Trophoblast cell (in vitro differentiated cells and primary cell): ENCODE results near the gene SHOX. TPM values are rescaled to one million over a fixed set of nuclear protein-coding genes. Genes with fewer than 3 reads are reported as not detected.

Experiments
- DNase-seq, 2 donors: peaks; one replicate each; pipeline ENCODE4 v3.0.0-alpha.2; 2016
- H2AFZ ChIP-seq: 2 replicates; pipeline ENCODE4 v1.6.1; 2013; ENCODE audit warnings: low read length, moderate library complexity, mild to moderate bottlenecking; ENCODE audit not compliant: insufficient read depth, poor library complexity
- H2AK5ac ChIP-seq: 2 replicates; pipeline ENCODE4 v1.6.1; 2013; ENCODE audit warnings: mild to moderate bottlenecking, low read length
- H2BK120ac ChIP-seq: 2 replicates; pipeline ENCODE4 v1.6.1; 2013; ENCODE audit warnings: low read length, mild to moderate bottlenecking, moderate library complexity; ENCODE audit not compliant: insufficient read depth, poor library complexity
- H2BK12ac ChIP-seq: 2 replicates; pipeline ENCODE4 v1.6.1; 2013; ENCODE audit warnings: mild to moderate bottlenecking, low read length, moderate library complexity
- H2BK5ac ChIP-seq: 2 replicates; pipeline ENCODE4 v1.6.1; 2013; ENCODE audit warnings: low read length, low read depth, moderate library complexity, mild to moderate bottlenecking; ENCODE audit not compliant: poor library complexity
- H3K14ac ChIP-seq: 2 replicates; pipeline ENCODE4 v1.6.1; 2013; ENCODE audit warnings: mild to moderate bottlenecking, low read length
- H3K18ac ChIP-seq: 2 replicates; pipeline ENCODE4 v1.6.1; 2013; ENCODE audit warnings: mild to moderate bottlenecking, low read length
- H3K23ac ChIP-seq: 2 replicates; pipeline ENCODE4 v1.6.1; 2013; ENCODE audit warnings: low read length
- H3K27ac ChIP-seq: 2 replicates; pipeline ENCODE4 v1.5.1; 2013; ENCODE audit warnings: low read depth, mild to moderate bottlenecking, inconsistent platforms, low read length, moderate library complexity
- H3K27me3 ChIP-seq: 2 replicates; pipeline ENCODE4 v1.6.1; 2013; ENCODE audit warnings: inconsistent platforms, mild to moderate bottlenecking, low read length, moderate library complexity; ENCODE audit not compliant: insufficient read depth
- H3K36me3 ChIP-seq, 2 experiments: 1 replicate in 1 of 2; 2 replicates in 1 of 2; pipeline ENCODE4 v1.6.1; 2013; ENCODE audit warnings: low read length in 2 of 2, mild to moderate bottlenecking in 2 of 2, moderate library complexity in 1 of 2; ENCODE audit not compliant: insufficient read depth in 2 of 2, control insufficient read depth in 1 of 2
- H3K4ac ChIP-seq: 2 replicates; pipeline ENCODE4 v1.6.1; 2013; ENCODE audit warnings: low read depth, mild to moderate bottlenecking, low read length, moderate library complexity
- H3K4me1 ChIP-seq, 2 experiments: 1 replicate in 1 of 2; 2 replicates in 1 of 2; pipeline ENCODE4 v1.6.1; 2013; ENCODE audit warnings: low read length in 2 of 2, mild to moderate bottlenecking in 2 of 2, moderate library complexity in 1 of 2; ENCODE audit not compliant: insufficient read depth in 2 of 2, control insufficient read depth in 1 of 2
- H3K4me2 ChIP-seq: 2 replicates; pipeline ENCODE4 v1.6.1; 2013; ENCODE audit warnings: inconsistent platforms, mild to moderate bottlenecking, low read length, moderate library complexity
- H3K4me3 ChIP-seq: 2 replicates; pipeline ENCODE4 v1.5.1; 2013; ENCODE audit warnings: mild to moderate bottlenecking, low read depth, low read length, inconsistent platforms
- H3K79me1 ChIP-seq: one replicate; pipeline ENCODE4 v1.6.1; 2013; ENCODE audit warnings: low read length
- H3K79me2 ChIP-seq: 2 replicates; pipeline ENCODE4 v1.6.1; 2013; ENCODE audit warnings: low read length, mild to moderate bottlenecking; ENCODE audit not compliant: control insufficient read depth, insufficient read depth, poor library complexity
- H3K9ac ChIP-seq: 2 replicates; pipeline ENCODE4 v1.6.1; 2013; ENCODE audit warnings: mild to moderate bottlenecking, low read length
- H3K9me3 ChIP-seq: 2 replicates; pipeline ENCODE4 v1.6.1; 2013; ENCODE audit warnings: low read depth, mild to moderate bottlenecking, control low read depth, inconsistent platforms, low read length; ENCODE audit not compliant: insufficient read depth
- H4K12ac ChIP-seq: 2 replicates; pipeline ENCODE4 v1.6.1; 2013; ENCODE audit warnings: low read depth, mild to moderate bottlenecking, low read length, moderate library complexity
- H4K8ac ChIP-seq: 2 replicates; pipeline ENCODE4 v1.6.1; 2013; ENCODE audit warnings: low read depth, mild to moderate bottlenecking, low read length, moderate library complexity
- H4K91ac ChIP-seq: one replicate; pipeline ENCODE4 v1.6.1; 2013; ENCODE audit warnings: low read depth, mild to moderate bottlenecking, low read length, moderate library complexity
- WGBS: extraction: QIAGEN DNeasy Blood & Tissue Kit; methylation state at CpG from one replicate; pipeline ENCODE4 v1.1.7; 2013; ENCODE audit warnings: missing lambda C conversion rate; ENCODE audit not compliant: insufficient read length, insufficient coverage; ENCODE audit errors: extremely low coverage; 5-methylcytosine and 5-hydroxymethylcytosine counted together
- polyA plus RNA-seq: library from polyadenylated mRNA; stranded (reverse); fragments of 200-250 nt; gene quantifications from 2 replicates; pipeline ENCODE4 v1.2.3, GENCODE V29; 2013

Gene SHOX
- polyA plus RNA-seq = 0.01 TPM in 2 replicates

GRCh38 chrX:630612-631496 is at the start of gene SHOX:
SHOX (plus strand) TSS chrX:630791; CDS start chrX:630898, 107 bp downstream.
- no peak within 1 kb of the TSS for H3K4ac ChIP-seq
- H3K14ac ChIP-seq = no peak within 1 kb of the TSS
- no peak within 1 kb of the TSS for H4K91ac ChIP-seq
- peak within 1 kb of the TSS; percentile 33 for H3K4me2 ChIP-seq
- peaks cover 5% of the 10 kb centered on the region for H3K9me3 ChIP-seq
- no peak within 1 kb of the TSS for H3K18ac ChIP-seq
- H2BK12ac ChIP-seq = no peak within 1 kb of the TSS
- peaks cover 78% of the 10 kb centered on the region for H3K27me3 ChIP-seq
- no peak within 1 kb of the TSS for H2AFZ ChIP-seq
- H3K9ac ChIP-seq = no peak within 1 kb of the TSS
- no peak within 1 kb of the TSS for H3K4me3 ChIP-seq
- no peak within 1 kb of the TSS for H3K23ac ChIP-seq
- H3K79me2 ChIP-seq = no peaks in the 10 kb centered on the region
- no peak within 1 kb of the TSS for H2BK120ac ChIP-seq
- no peak within 1 kb of the TSS for H4K12ac ChIP-seq
- H3K27ac ChIP-seq = no peak within 1 kb of the TSS
- WGBS = no CpG with 5 or more reads among the region's 84 CpGs
- H3K4me1 ChIP-seq = no peaks in the 10 kb centered on the region
- H2BK5ac ChIP-seq = no peak within 1 kb of the TSS
- no peaks in the 10 kb centered on the region for H3K79me1 ChIP-seq
- no peak within 1 kb of the TSS for H4K8ac ChIP-seq
- no peak for DNase-seq
- no peaks in the 10 kb centered on the region for H3K36me3 ChIP-seq
- H2AK5ac ChIP-seq = no peak within 1 kb of the TSS

- Histone ChIP-seq H4K91ac (no peak overlapping the region), H2BK5ac (no peak overlapping the region), H4K8ac (no peak overlapping the region), H3K23ac (no peak overlapping the region), H3K27ac (no peak overlapping the region), H3K4ac (no peak overlapping the region), H3K9ac (no peak overlapping the region), H3K4me2 (no peak overlapping the region), H3K79me2 (no peaks in the 10 kb centered on the region), H4K12ac (no peak overlapping the region), H3K36me3 (no peaks in the 10 kb centered on the region), H3K27me3 (no peaks in the 10 kb centered on the region), H2AFZ (no peak overlapping the region), H3K18ac (no peak overlapping the region), H3K4me3 (no peak overlapping the region), H3K79me1 (no peaks in the 10 kb centered on the region), H3K14ac (no peak overlapping the region), H2BK12ac (no peak overlapping the region), H3K4me1 (peaks cover 2 to 3% of the 10 kb centered on the region in 2 experiments), H3K9me3 (no peaks in the 10 kb centered on the region), H2AK5ac (no peak overlapping the region), H2BK120ac (no peak overlapping the region)
- DNase-seq = no peak
- 100% methylated on average over 1 of the region's 1 CpG for WGBS
These were observed 49.5 kb upstream of the SHOX start for GRCh38 chrX:581066-581465.

- H2AFZ ChIP-seq = no peak overlapping the region
- no CpG with 5 or more reads among the region's 7 CpGs for WGBS
- no peak overlapping the region for H4K8ac ChIP-seq
- no peak overlapping the region for H2AK5ac ChIP-seq
- no peak overlapping the region for H2BK12ac ChIP-seq
- no peaks in the 10 kb centered on the region for H3K79me2 ChIP-seq
- no peak overlapping the region for H3K14ac ChIP-seq
- H4K12ac ChIP-seq = no peak overlapping the region
- no peak overlapping the region for H4K91ac ChIP-seq
- H3K4me2 ChIP-seq = no peak overlapping the region
- no peaks in the 10 kb centered on the region for H3K9me3 ChIP-seq
- no peak overlapping the region for H2BK5ac ChIP-seq
- no peaks in the 10 kb centered on the region for H3K36me3 ChIP-seq
- H3K23ac ChIP-seq = no peak overlapping the region
- H3K18ac ChIP-seq = no peak overlapping the region
- H3K4me1 ChIP-seq = peaks cover 2 to 3% of the 10 kb centered on the region in 2 experiments
- no peak overlapping the region for H3K27ac ChIP-seq
- H3K4ac ChIP-seq = no peak overlapping the region
- H2BK120ac ChIP-seq = no peak overlapping the region
- H3K4me3 ChIP-seq = no peak overlapping the region
- no peak for DNase-seq
- H3K9ac ChIP-seq = no peak overlapping the region
- no peaks in the 10 kb centered on the region for H3K79me1 ChIP-seq
- H3K27me3 ChIP-seq = no peaks in the 10 kb centered on the region
These were observed 48.8 kb upstream of the SHOX start for GRCh38 chrX:581720-582298.

GRCh38 chrX:584572-584971 is 46.0 kb upstream of the SHOX start:
- no peaks in the 10 kb centered on the region for H3K79me2 ChIP-seq
- DNase-seq = no peak
- no peak overlapping the region for H4K91ac ChIP-seq
- no peak overlapping the region for H3K4ac ChIP-seq
- no peak overlapping the region for H2BK120ac ChIP-seq
- H2BK5ac ChIP-seq = no peak overlapping the region
- H3K36me3 ChIP-seq = no peaks in the 10 kb centered on the region
- H3K9ac ChIP-seq = no peak overlapping the region
- no peak overlapping the region for H3K14ac ChIP-seq
- H4K12ac ChIP-seq = no peak overlapping the region
- H3K79me1 ChIP-seq = no peaks in the 10 kb centered on the region
- no peaks in the 10 kb centered on the region for H3K9me3 ChIP-seq
- no peak overlapping the region for H3K18ac ChIP-seq
- peaks cover 2 to 3% of the 10 kb centered on the region in 2 experiments for H3K4me1 ChIP-seq
- no peak overlapping the region for H3K23ac ChIP-seq
- H2AFZ ChIP-seq = no peak overlapping the region
- no peak overlapping the region for H3K4me3 ChIP-seq
- no peak overlapping the region for H2BK12ac ChIP-seq
- H4K8ac ChIP-seq = no peak overlapping the region
- H3K27me3 ChIP-seq = no peaks in the 10 kb centered on the region
- H3K4me2 ChIP-seq = no peak overlapping the region
- no peak overlapping the region for H2AK5ac ChIP-seq
- H3K27ac ChIP-seq = no peak overlapping the region
- 85% methylated on average over 1 of the region's 1 CpG for WGBS
